Panc1 (cell line): Measurements from ENCODE around the gene MAD1L1. TPM values are rescaled to one million over a fixed set of nuclear protein-coding genes. Genes with fewer than 3 reads are reported as not detected.

Source experiments
- ATAC-seq: fragments of 200-7000 bp; cut with Tn5 transposase; 2 replicates; pipeline ENCODE4 v1.9.1; 2020; ENCODE audit warnings: mild to moderate bottlenecking, moderate library complexity
- BruUV-seq: library from RNA; stranded (reverse); fragments of 400-500 nt; replicated peaks from 2 replicates; lab custom pipeline; 2021; lab: Mats Ljungman, UMichigan
- CTCF ChIA-PET: fragments of 300-600 bp; sonication (Branson Sonifier 250); formaldehyde crosslinking; loops from one replicate; lab custom pipeline; 2022; ENCODE audit warnings: antibody characterized with exemption; lab: Charles Lee
- POLR2A ChIA-PET: fragments of 300-600 bp; sonication (Branson Sonifier 250); formaldehyde crosslinking; loops from one replicate; lab custom pipeline; 2022; ENCODE audit warnings: antibody characterized with exemption; lab: Charles Lee
- DNase-seq: peaks from one replicate; pipeline ENCODE4 v3.0.0-alpha.2; 2010; ENCODE audit warnings: low read depth, low spot score
- H3K27ac ChIP-seq: 2 replicates; pipeline ENCODE4 v1.5.1; 2011; ENCODE audit warnings: mild to moderate bottlenecking, low read length, inconsistent platforms
- H3K27me3 ChIP-seq: fragments of 200-500 bp; sonication (Bioruptor generic); 2 replicates; pipeline ENCODE4 v1.6.0; 2014; ENCODE audit warnings: low read length, inconsistent platforms; ENCODE audit not compliant: control insufficient read depth, insufficient read depth
- H3K36me3 ChIP-seq: fragments of 200-500 bp; sonication (Bioruptor generic); 2 replicates; pipeline ENCODE4 v1.5.1; 2014; ENCODE audit warnings: inconsistent platforms, mild to moderate bottlenecking, low read length, moderate library complexity; ENCODE audit not compliant: control insufficient read depth, insufficient read depth
- H3K4me1 ChIP-seq: 2 replicates; pipeline ENCODE4 v1.5.1; 2011; ENCODE audit warnings: inconsistent platforms, mild to moderate bottlenecking, low read length, moderate library complexity; ENCODE audit not compliant: control insufficient read depth, insufficient read depth
- H3K4me3 ChIP-seq, 2 experiments: 2 replicates each; pipeline ENCODE4 v1.5.1; 2011 to 2012; ENCODE audit warnings: low read depth in 2 of 2, low read length in 2 of 2, mild to moderate bottlenecking in 2 of 2, inconsistent platforms in 1 of 2, moderate library complexity in 1 of 2
- H3K9me3 ChIP-seq: fragments of 200-500 bp; sonication (Bioruptor generic); 2 replicates; pipeline ENCODE4 v1.5.1; 2014; ENCODE audit warnings: low read depth, mild to moderate bottlenecking, inconsistent platforms, low read length, moderate library complexity; ENCODE audit not compliant: control insufficient read depth, insufficient read depth
- CTCF ChIP-seq: fragments of 450-650 bp; IDR thresholded peaks from 2 replicates; pipeline ENCODE4 v1.5.1; 2017; ENCODE audit warnings: mild to moderate bottlenecking
- POLR2AphosphoS5 ChIP-seq: IDR thresholded peaks from 2 replicates; pipeline ENCODE4 v1.6.1; 2012; ENCODE audit warnings: mild to moderate bottlenecking, low read depth, low read length, moderate library complexity
- REST ChIP-seq, 2 experiments: IDR thresholded peaks; 2 replicates each; pipeline ENCODE4 v1.6.1; 2011 to 2012; ENCODE audit warnings: low read depth in 2 of 2, control low read depth in 1 of 2, low read length in 1 of 2, mild to moderate bottlenecking in 1 of 2, moderate library complexity in 1 of 2; ENCODE audit not compliant: insufficient read depth in 1 of 2
- SIN3A ChIP-seq: IDR thresholded peaks from 2 replicates; pipeline ENCODE4 v1.6.1; 2012; ENCODE audit warnings: low read depth, mild to moderate bottlenecking, low read length, moderate library complexity, borderline replicate concordance; ENCODE audit not compliant: insufficient read depth
- TCF7L2 ChIP-seq: IDR thresholded peaks from 2 replicates; pipeline ENCODE4 v1.6.1; 2011; ENCODE audit warnings: mild to moderate bottlenecking, low read depth, low read length, inconsistent platforms
- in situ Hi-C: cut with HindIII; loops from 2 replicates; pipeline ENCODE4 v1.10.0; 2016; ENCODE audit warnings: low sequenced_read_pairs, low pct_unique_long_range_greater_than_20kb
- intact Hi-C: fragments of 100-400 bp; cut with micrococcal nuclease; formaldehyde crosslinking; loops from one replicate; pipeline ENCODE4 v1.10.0; 2022; ENCODE audit not compliant: unreplicated experiment
- total RNA-seq: library from RNA; stranded (reverse); gene quantifications from one replicate; pipeline ENCODE4 v1.2.1, GENCODE V29; 2021; ENCODE audit not compliant: unreplicated experiment

The MAD1L1 gene
- total RNA-seq, 1 experiment from 2014 or later, result 70.8 TPM

GRCh38 chr7:1909476-1909875 lies 323.3 kb downstream of the MAD1L1 start:
- ATAC-seq (0 out of 2 replicates have a peak, but pooled peaks have one; percentile 26), DNase-seq (no peak)
- in situ Hi-C loops, result no loop called here
- intact Hi-C loops, result no loop called here
- no TSS peak for BruUV-seq
- Histone ChIP-seq H3K9me3 (no peaks in the 10 kb centered on the region), H3K4me1 (no peaks in the 10 kb centered on the region), H3K27ac (no peak overlapping the region), H3K4me3 (no peak overlapping the region), H3K27me3 (no peaks in the 10 kb centered on the region), H3K36me3 (no peaks in the 10 kb centered on the region)
- TF ChIP-seq TCF7L2, result no peak
- no peak for TF ChIP-seq CTCF
- no peak for TF ChIP-seq REST (IDR thresholded peaks at IDR 0.05; ENCODE audit: insufficient read depth in 1 of 2, low read depth in 2 of 2, low read length in 1 of 2)
- no peak for TF ChIP-seq POLR2AphosphoS5
- POLR2A ChIA-PET, result no interaction called here
- CTCF ChIA-PET, result no interaction called here

- Histone ChIP-seq H3K4me3 (no peak overlapping the region), H3K4me1 (no peaks in the 10 kb centered on the region), H3K9me3 (no peaks in the 10 kb centered on the region), H3K36me3 (no peaks in the 10 kb centered on the region), H3K27me3 (no peaks in the 10 kb centered on the region), H3K27ac (no peak overlapping the region)
- no peak for ATAC-seq
- ChIA-PET CTCF (no interaction called here), POLR2A (no interaction called here)
- intact Hi-C loops, result no loop called here
- DNase-seq, result no peak
- BruUV-seq, result no TSS peak
- in situ Hi-C loops, result no loop called here
- TF ChIP-seq SIN3A (no peak), CTCF (no peak), REST (IDR thresholded peaks at IDR 0.05; ENCODE audit: insufficient read depth in 1 of 2, low read depth in 2 of 2, low read length in 1 of 2) (no peak), TCF7L2 (no peak), POLR2AphosphoS5 (no peak)
Measured at GRCh38 chr7:1908823-1909420, 323.8 kb downstream of the MAD1L1 start.
